ENCODE measurements around the gene MTMR3. TPM values are rescaled to one million over a fixed set of nuclear protein-coding genes. Genes with fewer than 3 reads are reported as not detected.

MTMR3 gene
- total and polyA plus RNA-seq, 2 donors from 2014 or later, result 9.6 to 56.2 TPM

- no peak for TF ChIP-seq CTCF (IDR thresholded peaks at IDR 0.05; ENCODE audit: borderline replicate concordance, extremely low read depth, insufficient read depth)
- Histone ChIP-seq H3K36me3 (ENCODE audit: control insufficient read depth in 2 of 3, insufficient read depth in 3 of 3, low read length in 3 of 3) (peaks cover 2 to 12% (median 11%) of the 10 kb centered on the region in 3 donors), H3K9ac (ENCODE audit: low read length in 3 of 3) (no peak overlapping the region), H3K27ac (ENCODE audit: low read depth in 2 of 2, low read length in 2 of 2) (no peak overlapping the region), H3K4me1 (ENCODE audit: control insufficient read depth in 2 of 3, insufficient read depth in 2 of 3, low read depth in 1 of 3, low read length in 3 of 3) (peaks cover 0 to 6% (median 0%) of the 10 kb centered on the region in 3 donors), H3K9me3 (ENCODE audit: control insufficient read depth in 2 of 3, insufficient read depth in 1 of 3, low read length in 3 of 3) (no peaks in the 10 kb centered on the region), H3K27me3 (ENCODE audit: control insufficient read depth, insufficient read depth, low read length) (no peaks in the 10 kb centered on the region), H3K4me3 (ENCODE audit: low read length in 3 of 3) (no peak overlapping the region)
- peak in 2 of 5 donors; percentile 61 to 68 for DNase-seq
- intact Hi-C loops (cut with DNase I), result no loop called here
- FAIRE-seq, result no peak
Measured at GRCh38 chr22:29992341-29993275, 109.6 kb downstream of the MTMR3 start.

- Histone ChIP-seq H3K27me3 (ENCODE audit: control insufficient read depth, insufficient read depth, low read length) (no peaks in the 10 kb centered on the region), H3K36me3 (ENCODE audit: control insufficient read depth in 2 of 3, insufficient read depth in 3 of 3, low read length in 3 of 3) (peaks cover 0 to 17% (median 10%) of the 10 kb centered on the region in 3 donors), H3K9me3 (ENCODE audit: control insufficient read depth in 2 of 3, insufficient read depth in 1 of 3, low read length in 3 of 3) (no peaks in the 10 kb centered on the region), H3K4me1 (ENCODE audit: control insufficient read depth in 2 of 3, insufficient read depth in 2 of 3, low read depth in 1 of 3, low read length in 3 of 3) (peaks cover 0 to 6% (median 0%) of the 10 kb centered on the region in 3 donors), H3K9ac (ENCODE audit: low read length in 3 of 3) (no peak overlapping the region), H3K4me3 (ENCODE audit: low read length in 3 of 3) (no peak overlapping the region), H3K27ac (ENCODE audit: low read depth in 2 of 2, low read length in 2 of 2) (no peak overlapping the region)
- no peak for FAIRE-seq
- TF ChIP-seq CTCF (IDR thresholded peaks at IDR 0.05; ENCODE audit: borderline replicate concordance, extremely low read depth, insufficient read depth), result peak; percentile 7
- intact Hi-C loops (cut with DNase I), result no loop called here
- DNase-seq, result no peak
Measured at GRCh38 chr22:29994027-29994715, 111.2 kb downstream of the MTMR3 start.

GRCh38 chr22:29994943-29995342 lies 112.0 kb downstream of the MTMR3 start:
- Histone ChIP-seq H3K27ac (ENCODE audit: low read depth in 2 of 2, low read length in 2 of 2) (peak overlapping the region in 1 of 2 donors; percentile 57), H3K4me3 (ENCODE audit: low read length in 3 of 3) (no peak overlapping the region), H3K9ac (ENCODE audit: low read length in 3 of 3) (no peak overlapping the region), H3K36me3 (ENCODE audit: control insufficient read depth in 2 of 3, insufficient read depth in 3 of 3, low read length in 3 of 3) (peaks cover 0 to 18% (median 10%) of the 10 kb centered on the region in 3 donors), H3K27me3 (ENCODE audit: control insufficient read depth, insufficient read depth, low read length) (no peaks in the 10 kb centered on the region), H3K4me1 (ENCODE audit: control insufficient read depth in 2 of 3, insufficient read depth in 2 of 3, low read depth in 1 of 3, low read length in 3 of 3) (peaks cover 0 to 6% (median 0%) of the 10 kb centered on the region in 3 donors), H3K9me3 (ENCODE audit: control insufficient read depth in 2 of 3, insufficient read depth in 1 of 3, low read length in 3 of 3) (no peaks in the 10 kb centered on the region)
- DNase-seq (no peak), FAIRE-seq (no peak)
- intact Hi-C loops (cut with DNase I), result no loop called here
- TF ChIP-seq CTCF (IDR thresholded peaks at IDR 0.05; ENCODE audit: borderline replicate concordance, extremely low read depth, insufficient read depth), result no peak
